IMR-90 (cell line): Measurements from ENCODE around the gene ZNF322. TPM values are rescaled to one million over a fixed set of nuclear protein-coding genes. Genes with fewer than 3 reads are reported as not detected.

Experiments
- ATAC-seq: fragments of 200-7000 bp; cut with Tn5 transposase; 2 replicates; pipeline ENCODE4 v1.9.1; 2020; ENCODE audit warnings: low read depth, mild to moderate bottlenecking, moderate library complexity
- BruUV-seq: library from RNA; stranded (reverse); fragments of 400-500 nt; replicated peaks from 2 replicates; lab custom pipeline; 2021; lab: Mats Ljungman, UMichigan
- CTCF ChIA-PET: fragments of 300-600 bp; formaldehyde crosslinking; extraction: SDS; loops from one replicate; lab custom pipeline; 2021; ENCODE audit warnings: antibody characterized with exemption; lab: Yijun Ruan, JAX
- POLR2A ChIA-PET: fragments of 300-600 bp; sonication (Branson Sonifier 250); formaldehyde crosslinking; loops from one replicate; lab custom pipeline; 2022; ENCODE audit warnings: antibody characterized with exemption; ENCODE audit not compliant: unreplicated experiment; lab: Charles Lee
- DNase-seq: peaks from one replicate; pipeline ENCODE4 v3.0.0; 2013
- H2AFZ ChIP-seq: replicated peaks from 2 replicates; pipeline ENCODE3; 2013; ENCODE audit warnings: low read length, mild to moderate bottlenecking; ENCODE audit not compliant: poor library complexity
- H2AK5ac ChIP-seq: 2 replicates; pipeline ENCODE4 v1.6.1; 2013; ENCODE audit warnings: low read depth, low read length, inconsistent platforms
- H2AK9ac ChIP-seq: replicated peaks from 2 replicates; pipeline ENCODE3; 2013; ENCODE audit warnings: mild to moderate bottlenecking, low read depth, low read length, moderate library complexity; ENCODE audit not compliant: poor library complexity
- H2BK120ac ChIP-seq: 2 replicates; pipeline ENCODE4 v1.6.1; 2013; ENCODE audit warnings: low read depth, low read length, inconsistent platforms
- H2BK15ac ChIP-seq: 3 replicates; pipeline ENCODE4 v1.6.1; 2013; ENCODE audit warnings: low read depth, low read length, inconsistent platforms
- H2BK20ac ChIP-seq: 2 replicates; pipeline ENCODE4 v1.6.1; 2013; ENCODE audit warnings: low read depth, mild to moderate bottlenecking, inconsistent platforms, low read length, moderate library complexity
- H2BK5ac ChIP-seq: 2 replicates; pipeline ENCODE4 v1.6.1; 2013; ENCODE audit warnings: mild to moderate bottlenecking, low read depth, low read length, inconsistent platforms; ENCODE audit not compliant: poor library complexity, severe bottlenecking
- H3K14ac ChIP-seq: replicated peaks from 2 replicates; pipeline ENCODE4 v1.6.1; 2013; ENCODE audit warnings: low read depth, low read length, inconsistent platforms
- H3K18ac ChIP-seq: 2 replicates; pipeline ENCODE4 v1.6.1; 2013; ENCODE audit warnings: low read depth, low read length, control low read depth
- H3K23ac ChIP-seq: 2 replicates; pipeline ENCODE4 v1.6.1; 2013; ENCODE audit warnings: low read depth, low read length, inconsistent platforms
- H3K27ac ChIP-seq: 2 replicates; pipeline ENCODE4 v1.5.1; 2013; ENCODE audit warnings: mild to moderate bottlenecking, control low read depth, low read length; ENCODE audit not compliant: insufficient read depth
- H3K27me3 ChIP-seq: 2 replicates; pipeline ENCODE4 v1.6.1; 2013; ENCODE audit warnings: low read length; ENCODE audit not compliant: control insufficient read depth, insufficient read depth
- H3K36me3 ChIP-seq: 2 replicates; pipeline ENCODE4 v1.6.1; 2013; ENCODE audit warnings: low read length, mixed read lengths; ENCODE audit not compliant: control insufficient read depth, insufficient read depth
- H3K4ac ChIP-seq: 2 replicates; pipeline ENCODE4 v1.6.1; 2013; ENCODE audit warnings: low read depth, low read length, inconsistent platforms
- H3K4me1 ChIP-seq: 2 replicates; pipeline ENCODE4 v1.6.1; 2013; ENCODE audit warnings: low read length, mixed read lengths; ENCODE audit not compliant: control insufficient read depth, insufficient read depth
- H3K4me2 ChIP-seq: 2 replicates; pipeline ENCODE4 v1.6.1; 2013; ENCODE audit warnings: low read depth, mild to moderate bottlenecking, control low read depth, low read length, moderate library complexity
- H3K4me3 ChIP-seq: 2 replicates; pipeline ENCODE4 v1.5.1; 2013; ENCODE audit warnings: low read depth, mild to moderate bottlenecking, control low read depth, low read length, moderate library complexity; ENCODE audit not compliant: insufficient read depth
- H3K56ac ChIP-seq: 2 replicates; pipeline ENCODE4 v1.6.1; 2013; ENCODE audit warnings: low read length, inconsistent platforms; ENCODE audit not compliant: insufficient read depth; ENCODE audit errors: extremely low read depth
- H3K79me1 ChIP-seq, 2 experiments: 2 replicates each; pipeline ENCODE4 v1.6.1; 2013; ENCODE audit warnings: low read length in 2 of 2, inconsistent platforms in 1 of 2, low read depth in 1 of 2
- H3K9ac ChIP-seq: 2 replicates; pipeline ENCODE4 v1.6.1; 2013; ENCODE audit warnings: low read depth, low read length, control low read depth
- H3K9me1 ChIP-seq: 2 replicates; pipeline ENCODE4 v1.6.1; 2013; ENCODE audit warnings: low read length, inconsistent platforms; ENCODE audit not compliant: insufficient read depth
- H3K9me3 ChIP-seq: 2 replicates; pipeline ENCODE4 v1.6.1; 2013; ENCODE audit warnings: low read length; ENCODE audit not compliant: control insufficient read depth, insufficient read depth
- H4K20me1 ChIP-seq: 2 replicates; pipeline ENCODE4 v1.6.1; 2013; ENCODE audit warnings: low read length, inconsistent platforms; ENCODE audit not compliant: insufficient read depth
- H4K5ac ChIP-seq: 2 replicates; pipeline ENCODE4 v1.6.1; 2013; ENCODE audit warnings: mild to moderate bottlenecking, low read depth, low read length, control low read depth
- H4K8ac ChIP-seq, 2 experiments: 2 replicates each; pipeline ENCODE4 v1.6.1; 2013; ENCODE audit warnings: low read depth in 2 of 2, low read length in 2 of 2, control low read depth in 1 of 2, inconsistent platforms in 1 of 2
- H4K91ac ChIP-seq: 2 replicates; pipeline ENCODE4 v1.6.1; 2013; ENCODE audit warnings: low read depth, low read length, inconsistent platforms; ENCODE audit not compliant: insufficient read depth
- BHLHE40 ChIP-seq: fragments of 150-350 bp; IDR thresholded peaks from 2 replicates; pipeline ENCODE4 v1.6.1; 2016; ENCODE audit warnings: mild to moderate bottlenecking, low read depth, low read length
- CEBPB ChIP-seq: IDR thresholded peaks from 2 replicates; pipeline ENCODE4 v1.6.1; 2012; ENCODE audit warnings: low read depth, low read length, improper control_type of control experiment
- CHD1 ChIP-seq: IDR thresholded peaks from 2 replicates; pipeline ENCODE4 v1.6.1; 2012; ENCODE audit warnings: low read depth, low read length, improper control_type of control experiment
- CTCF ChIP-seq: conservative IDR thresholded peaks from 2 replicates; pipeline ENCODE4 v1.5.1; 2012; ENCODE audit warnings: mild to moderate bottlenecking, low read depth, low read length, improper control_type of control experiment
- ELK1 ChIP-seq: fragments of 150-350 bp; IDR thresholded peaks from 2 replicates; pipeline ENCODE4 v1.6.1; 2016; ENCODE audit warnings: low read depth, mild to moderate bottlenecking, low read length, moderate library complexity, borderline replicate concordance
- FOS ChIP-seq: fragments of 150-350 bp; IDR thresholded peaks from 2 replicates; pipeline ENCODE4 v1.6.1; 2016; ENCODE audit warnings: low read depth, low read length
- MAFK ChIP-seq: IDR thresholded peaks from 2 replicates; pipeline ENCODE4 v1.6.1; 2012; ENCODE audit warnings: low read depth, low read length, improper control_type of control experiment
- MAZ ChIP-seq: IDR thresholded peaks from 2 replicates; pipeline ENCODE4 v1.6.1; 2012; ENCODE audit warnings: low read depth, mild to moderate bottlenecking, low read length, improper control_type of control experiment, moderate library complexity, borderline replicate concordance
- MXI1 ChIP-seq: IDR thresholded peaks from 2 replicates; pipeline ENCODE4 v1.6.1; 2012; ENCODE audit warnings: low read depth, mild to moderate bottlenecking, low read length, moderate library complexity, borderline replicate concordance
- NFE2L2 ChIP-seq: fragments of 150-350 bp; IDR thresholded peaks from 2 replicates; pipeline ENCODE4 v1.6.1; 2016; ENCODE audit warnings: low read depth, mild to moderate bottlenecking, low read length
- POLR2A ChIP-seq: IDR thresholded peaks from 2 replicates; pipeline ENCODE4 v1.6.1; 2012; ENCODE audit warnings: mild to moderate bottlenecking, low read depth, low read length
- RAD21 ChIP-seq: IDR thresholded peaks from 2 replicates; pipeline ENCODE4 v1.6.1; 2012; ENCODE audit warnings: low read length, improper control_type of control experiment
- RCOR1 ChIP-seq: IDR thresholded peaks from 2 replicates; pipeline ENCODE4 v1.6.1; 2012; ENCODE audit warnings: mild to moderate bottlenecking, low read length, improper control_type of control experiment; ENCODE audit not compliant: insufficient replicate concordance
- RFX5 ChIP-seq: IDR thresholded peaks from 2 replicates; pipeline ENCODE4 v1.8.0; 2012; ENCODE audit warnings: low read depth, mild to moderate bottlenecking, low read length, moderate library complexity
- SMC3 ChIP-seq: fragments of 150-350 bp; IDR thresholded peaks from 2 replicates; pipeline ENCODE4 v1.6.1; 2016; ENCODE audit warnings: low read depth, mild to moderate bottlenecking, antibody characterized with exemption, low read length, moderate library complexity
- USF2 ChIP-seq: fragments of 150-350 bp; IDR thresholded peaks from 2 replicates; pipeline ENCODE4 v1.6.1; 2017; ENCODE audit warnings: mild to moderate bottlenecking, antibody characterized with exemption, low read length, low read depth
- WGBS, 2 experiments: methylation state at CpG; one replicate each; pipeline versions ENCODE4 v1.1.5 to v1.1.7; 2013; ENCODE audit warnings: missing lambda C conversion rate in 2 of 2; ENCODE audit not compliant: insufficient read length in 1 of 2; ENCODE audit errors: extremely low coverage in 2 of 2; 5-methylcytosine and 5-hydroxymethylcytosine counted together
- dilution Hi-C: fragments of 300-500 bp; cut with HindIII; formaldehyde crosslinking; loops from one replicate; pipeline ENCODE4 v1.14.3; 2018; ENCODE audit warnings: low sequenced_read_pairs; ENCODE audit not compliant: unreplicated experiment
- in situ Hi-C: fragments of 300-500 bp; cut with MboI; formaldehyde crosslinking; loops from 3 replicates; pipeline ENCODE4 v1.14.3; 2019; ENCODE audit warnings: low sequenced_read_pairs, inconsistent platforms, mixed read lengths
- intact Hi-C: fragments of 100-400 bp; cut with micrococcal nuclease; formaldehyde crosslinking; loops from 2 replicates; pipeline ENCODE4 v1.10.0; 2022
- polyA plus RNA-seq, 3 experiments: library from polyadenylated mRNA; depleted of rRNA; stranded (reverse); fragments of >200 nt; gene quantifications; 2 replicates each; pipeline ENCODE4 v1.2.3, GENCODE V29; 2012; ENCODE audit warnings: low replicate concordance in 1 of 3
- total RNA-seq: library from RNA; depleted of rRNA; stranded (reverse); fragments of >200 nt; gene quantifications from 2 replicates; pipeline ENCODE4 v1.2.3, GENCODE V29; 2012

The ZNF322 gene
- total and polyA plus RNA-seq, 2 of the 4 experiments (the other 2 are of a cell fraction), result 5.3 to 23.3 TPM

GRCh38 chr6:26598267-26598666, 61.3 kb downstream of the ZNF322 start:
- no peak overlapping the region for H3K4me3 ChIP-seq
- in situ Hi-C loops, result no loop called here

More at GRCh38 chr6:26598267-26598666, 61.3 kb downstream of the ZNF322 start:
- CTCF ChIA-PET, result no interaction called here
- Histone ChIP-seq H3K18ac (no peak overlapping the region), H3K4me2 (no peak overlapping the region), H3K36me3 (peaks cover 12% of the 10 kb centered on the region), H3K9me1 (no peaks in the 10 kb centered on the region; the same call in 1 of the 2 replicates), H2BK120ac (no peak overlapping the region), H2AFZ (no peak overlapping the region), H3K4me1 (peaks cover 3% of the 10 kb centered on the region; the same call in 1 of the 2 replicates), H3K27ac (no peak overlapping the region), H4K91ac (no peak overlapping the region), H3K9ac (no peak overlapping the region), H3K56ac (no peak overlapping the region), H3K9me3 (no peaks in the 10 kb centered on the region), H2BK20ac (no peak overlapping the region), H2BK15ac (no peak overlapping the region), H3K27me3 (no peaks in the 10 kb centered on the region), H3K4ac (no peak overlapping the region), H2AK9ac (no peak overlapping the region), H3K79me1 (peaks cover 8 to 19% of the 10 kb centered on the region in 2 experiments; a peak in 3 of 4 replicates), H2BK5ac (no peak overlapping the region), H4K8ac (no peak overlapping the region), H3K23ac (no peak overlapping the region), H2AK5ac (no peak overlapping the region), H4K5ac (no peak overlapping the region), H4K20me1 (no peaks in the 10 kb centered on the region), H3K14ac (no peak overlapping the region)
- TF ChIP-seq ELK1, result no peak
- TF ChIP-seq CTCF, result no peak
- TF ChIP-seq RAD21, result no peak
- no peak for TF ChIP-seq USF2
- TF ChIP-seq RCOR1, result no peak
- TF ChIP-seq FOS, result no peak
- TF ChIP-seq MAFK, result no peak
- TF ChIP-seq NFE2L2, result no peak
- no peak for TF ChIP-seq RFX5
- TF ChIP-seq BHLHE40, result no peak
- TF ChIP-seq CHD1, result no peak
- no peak for TF ChIP-seq SMC3
- no peak for TF ChIP-seq MAZ
- TF ChIP-seq MXI1, result no peak
- TF ChIP-seq POLR2A, result no peak
- no peak for TF ChIP-seq CEBPB
- no peak for ATAC-seq
- 97% methylated on average over 11 of the region's 22 CpGs; no CpG with 5 or more reads in 1 of the 2 experiments for WGBS, 2 experiments
- no TSS peak for BruUV-seq
- dilution Hi-C loops (no loop called here), intact Hi-C loops (no loop called here)
- DNase-seq, result no peak
- POLR2A ChIA-PET, result no interaction called here
